HFFc6 (cell line): ENCODE measurements around the gene SEPTIN10. TPM values are rescaled to one million over a fixed set of nuclear protein-coding genes. Genes with fewer than 3 reads are reported as not detected.

Experiments
- DNase-seq: peaks from one replicate; pipeline ENCODE4 v3.0.0-alpha.2; 2018
- H3K27ac Mint-ChIP-seq: 2 replicates; pipeline ENCODE4 v1.8.0; 2020; ENCODE audit warnings: mild to moderate bottlenecking, mixed read lengths
- H3K27me3 Mint-ChIP-seq: 2 replicates; pipeline ENCODE4 v1.8.0; 2021; ENCODE audit warnings: mild to moderate bottlenecking, moderate library complexity, mixed read lengths; ENCODE audit not compliant: insufficient read depth
- H3K36me3 Mint-ChIP-seq: 2 replicates; pipeline ENCODE4 v1.8.0; 2021; ENCODE audit warnings: low read depth, mixed read lengths
- H3K4me1 Mint-ChIP-seq: 2 replicates; pipeline ENCODE4 v1.8.0; 2020; ENCODE audit warnings: low read depth, mixed read lengths
- H3K4me3 Mint-ChIP-seq: 2 replicates; pipeline ENCODE4 v1.8.0; 2020; ENCODE audit warnings: mild to moderate bottlenecking, moderate library complexity, mixed read lengths
- H3K9me3 Mint-ChIP-seq: 2 replicates; pipeline ENCODE4 v1.8.0; 2020; ENCODE audit warnings: mild to moderate bottlenecking, mixed read lengths
- CTCF ChIP-seq: fragments of 200-600 bp; sonication (generic); IDR thresholded peaks from 2 replicates; pipeline ENCODE4 v1.5.0; 2021; ENCODE audit warnings: antibody characterized with exemption, mild to moderate bottlenecking
- total RNA-seq, 6 experiments: library from RNA; stranded (reverse); fragmentation: NEBNext Ultra II Directional; extraction: Animal tissue kit (Norgen Biotek cat#: 25700); gene quantifications; 2 replicates in 1 of 6; 3 replicates in 5 of 6; pipeline ENCODE4 v1.2.3, GENCODE V29; 2021

Gene SEPTIN10
- total RNA-seq, 6 experiments from 2014 or later = 102 to 127 (median 114) TPM

- Mint-ChIP-seq H3K27me3 (peaks cover 10% of the 10 kb centered on the region; the same call in 1 of the 2 replicates), H3K9me3 (no peaks in the 10 kb centered on the region), H3K4me1 (peaks cover 38% of the 10 kb centered on the region), H3K4me3 (no peak overlapping the region), H3K36me3 (peaks cover 10% of the 10 kb centered on the region; the same call in 1 of the 2 replicates), H3K27ac (no peak overlapping the region)
- no peak for TF ChIP-seq CTCF
- no peak for DNase-seq
Observed at GRCh38 chr2:109619032-109619615, 5.4 kb upstream of the SEPTIN10 start.

- TF ChIP-seq CTCF = no peak
- Mint-ChIP-seq H3K27ac (no peak overlapping the region), H3K27me3 (no peaks in the 10 kb centered on the region; the same call in 1 of the 2 replicates), H3K4me1 (peaks cover 53% of the 10 kb centered on the region), H3K9me3 (no peaks in the 10 kb centered on the region), H3K4me3 (peak overlapping the region; percentile 87), H3K36me3 (peaks cover 23% of the 10 kb centered on the region; the same call in 1 of the 2 replicates)
- DNase-seq = no peak
Observed at GRCh38 chr2:109616184-109616583, 2.4 kb upstream of the SEPTIN10 start.

- Mint-ChIP-seq H3K4me1 (peaks cover 58% of the 10 kb centered on the region), H3K27me3 (no peaks in the 10 kb centered on the region; the same call in 1 of the 2 replicates), H3K9me3 (no peaks in the 10 kb centered on the region), H3K4me3 (peak overlapping the region; percentile 87), H3K27ac (no peak overlapping the region), H3K36me3 (peaks cover 27% of the 10 kb centered on the region; the same call in 1 of the 2 replicates)
- TF ChIP-seq CTCF = no peak
- DNase-seq = no peak
Observed at GRCh38 chr2:109615637-109616144, 1.9 kb upstream of the SEPTIN10 start.

- no peak for DNase-seq
- peaks cover 30% of the 10 kb centered on the region; the same call in 1 of the 2 replicates for H3K36me3 Mint-ChIP-seq
- peaks cover 62% of the 10 kb centered on the region for H3K4me1 Mint-ChIP-seq
- no peak overlapping the region for H3K27ac Mint-ChIP-seq
- no peak for TF ChIP-seq CTCF
- H3K9me3 Mint-ChIP-seq = no peaks in the 10 kb centered on the region
- peak overlapping the region; percentile 87 for H3K4me3 Mint-ChIP-seq
- no peaks in the 10 kb centered on the region; the same call in 1 of the 2 replicates for H3K27me3 Mint-ChIP-seq
Observed at GRCh38 chr2:109614715-109615636, 1.2 kb upstream of the SEPTIN10 start.

GRCh38 chr2:109613081-109613921 lies 465 bp downstream of the SEPTIN10 start:
- H3K4me1 Mint-ChIP-seq = peaks cover 68% of the 10 kb centered on the region
- H3K9me3 Mint-ChIP-seq = no peaks in the 10 kb centered on the region
- H3K4me3 Mint-ChIP-seq = peak overlapping the region; percentile 98
- H3K27ac Mint-ChIP-seq = peak overlapping the region; percentile 96
- H3K36me3 Mint-ChIP-seq = peaks cover 34% of the 10 kb centered on the region; the same call in 1 of the 2 replicates
- DNase-seq = peak; percentile 41
- TF ChIP-seq CTCF = no peak; the same call in 1 of the 2 replicates
- H3K27me3 Mint-ChIP-seq = peaks cover 2% of the 10 kb centered on the region; the same call in 1 of the 2 replicates
